ENCODE data around the gene CLTB. TPM values are rescaled to one million over a fixed set of nuclear protein-coding genes. Genes with fewer than 3 reads are reported as not detected.

CLTB gene
- total and polyA plus RNA-seq, 2 of the 13 experiments (the other 11 are each of a cell fraction or from before 2014, with no cell fraction given) = 23.3 to 33.8 TPM

DNA sequence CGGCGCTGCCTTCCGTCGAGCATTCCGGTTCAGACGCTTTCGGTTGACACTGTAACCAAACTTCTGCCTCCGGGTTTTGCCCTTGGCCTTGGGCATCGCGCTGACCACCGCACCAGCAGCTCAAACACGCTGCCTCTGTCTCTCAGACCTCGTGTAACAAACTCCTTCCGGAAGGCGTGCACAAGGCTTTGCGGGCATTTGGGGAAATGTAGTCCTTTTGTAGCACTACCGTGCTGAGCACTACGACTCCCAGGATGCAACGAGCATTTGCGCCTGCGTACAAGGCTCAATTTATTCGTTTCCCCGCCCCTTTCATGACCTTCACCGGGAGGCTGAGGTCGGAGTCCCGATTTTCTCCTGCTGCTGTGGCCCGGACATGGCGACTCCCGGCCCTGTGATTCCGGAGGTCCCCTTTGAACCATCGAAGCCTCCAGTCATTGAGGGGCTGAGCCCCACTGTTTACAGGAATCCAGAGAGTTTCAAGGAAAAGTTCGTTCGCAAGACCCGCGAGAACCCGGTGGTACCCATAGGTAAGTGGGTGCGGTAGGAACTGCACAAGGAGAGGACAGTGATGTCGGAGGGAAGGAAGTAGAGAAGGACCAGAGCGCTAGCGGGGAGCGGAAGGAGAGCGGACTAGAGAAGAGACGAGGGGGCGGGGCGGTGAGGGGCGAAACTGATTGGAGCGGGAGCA is 27.8 kb downstream of the CLTB start, which contains the start of the genes HIGD2A and NOP16 (continued):
- no peak; the same call in none of the 2 replicates for TF ChIP-seq GFI1 (CRISPR knock-in tag; IDR thresholded peaks at IDR 0.05; ENCODE audit: borderline replicate concordance)
- TF ChIP-seq SPEN (CRISPR knock-in tag; IDR thresholded peaks at IDR 0.05; ENCODE audit: low read depth) = no peak; the same call in none of the 2 replicates
- TF ChIP-seq, protein P1, sequence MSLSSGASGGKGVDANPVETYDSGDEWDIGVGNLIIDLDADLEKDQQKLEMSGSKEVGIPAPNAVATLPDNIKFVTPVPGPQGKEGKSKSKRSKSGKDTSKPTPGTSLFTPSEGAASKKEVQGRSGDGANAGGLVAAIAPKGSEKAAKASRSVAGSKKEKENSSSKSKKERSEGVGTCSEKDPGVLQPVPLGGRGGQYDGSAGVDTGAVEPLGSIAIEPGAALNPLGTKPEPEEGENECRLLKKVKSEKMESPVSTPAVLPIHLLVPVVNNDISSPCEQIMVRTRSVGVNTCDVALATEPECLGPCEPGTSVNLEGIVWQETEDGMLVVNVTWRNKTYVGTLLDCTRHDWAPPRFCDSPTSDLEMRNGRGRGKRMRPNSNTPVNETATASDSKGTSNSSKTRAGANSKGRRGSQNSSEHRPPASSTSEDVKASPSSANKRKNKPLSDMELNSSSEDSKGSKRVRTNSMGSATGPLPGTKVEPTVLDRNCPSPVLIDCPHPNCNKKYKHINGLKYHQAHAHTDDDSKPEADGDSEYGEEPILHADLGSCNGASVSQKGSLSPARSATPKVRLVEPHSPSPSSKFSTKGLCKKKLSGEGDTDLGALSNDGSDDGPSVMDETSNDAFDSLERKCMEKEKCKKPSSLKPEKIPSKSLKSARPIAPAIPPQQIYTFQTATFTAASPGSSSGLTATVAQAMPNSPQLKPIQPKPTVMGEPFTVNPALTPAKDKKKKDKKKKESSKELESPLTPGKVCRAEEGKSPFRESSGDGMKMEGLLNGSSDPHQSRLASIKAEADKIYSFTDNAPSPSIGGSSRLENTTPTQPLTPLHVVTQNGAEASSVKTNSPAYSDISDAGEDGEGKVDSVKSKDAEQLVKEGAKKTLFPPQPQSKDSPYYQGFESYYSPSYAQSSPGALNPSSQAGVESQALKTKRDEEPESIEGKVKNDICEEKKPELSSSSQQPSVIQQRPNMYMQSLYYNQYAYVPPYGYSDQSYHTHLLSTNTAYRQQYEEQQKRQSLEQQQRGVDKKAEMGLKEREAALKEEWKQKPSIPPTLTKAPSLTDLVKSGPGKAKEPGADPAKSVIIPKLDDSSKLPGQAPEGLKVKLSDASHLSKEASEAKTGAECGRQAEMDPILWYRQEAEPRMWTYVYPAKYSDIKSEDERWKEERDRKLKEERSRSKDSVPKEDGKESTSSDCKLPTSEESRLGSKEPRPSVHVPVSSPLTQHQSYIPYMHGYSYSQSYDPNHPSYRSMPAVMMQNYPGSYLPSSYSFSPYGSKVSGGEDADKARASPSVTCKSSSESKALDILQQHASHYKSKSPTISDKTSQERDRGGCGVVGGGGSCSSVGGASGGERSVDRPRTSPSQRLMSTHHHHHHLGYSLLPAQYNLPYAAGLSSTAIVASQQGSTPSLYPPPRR (CRISPR knock-in tag; IDR thresholded peaks at IDR 0.05; ENCODE audit: borderline replicate concordance) = peak; percentile 68
- TF ChIP-seq MEIS2 (CRISPR knock-in tag; IDR thresholded peaks at IDR 0.05) = no peak; the same call in 1 of the 2 replicates
- no peak for TF ChIP-seq CHCHD3 (CRISPR knock-in tag; IDR thresholded peaks at IDR 0.05)
- TF ChIP-seq, protein P2, sequence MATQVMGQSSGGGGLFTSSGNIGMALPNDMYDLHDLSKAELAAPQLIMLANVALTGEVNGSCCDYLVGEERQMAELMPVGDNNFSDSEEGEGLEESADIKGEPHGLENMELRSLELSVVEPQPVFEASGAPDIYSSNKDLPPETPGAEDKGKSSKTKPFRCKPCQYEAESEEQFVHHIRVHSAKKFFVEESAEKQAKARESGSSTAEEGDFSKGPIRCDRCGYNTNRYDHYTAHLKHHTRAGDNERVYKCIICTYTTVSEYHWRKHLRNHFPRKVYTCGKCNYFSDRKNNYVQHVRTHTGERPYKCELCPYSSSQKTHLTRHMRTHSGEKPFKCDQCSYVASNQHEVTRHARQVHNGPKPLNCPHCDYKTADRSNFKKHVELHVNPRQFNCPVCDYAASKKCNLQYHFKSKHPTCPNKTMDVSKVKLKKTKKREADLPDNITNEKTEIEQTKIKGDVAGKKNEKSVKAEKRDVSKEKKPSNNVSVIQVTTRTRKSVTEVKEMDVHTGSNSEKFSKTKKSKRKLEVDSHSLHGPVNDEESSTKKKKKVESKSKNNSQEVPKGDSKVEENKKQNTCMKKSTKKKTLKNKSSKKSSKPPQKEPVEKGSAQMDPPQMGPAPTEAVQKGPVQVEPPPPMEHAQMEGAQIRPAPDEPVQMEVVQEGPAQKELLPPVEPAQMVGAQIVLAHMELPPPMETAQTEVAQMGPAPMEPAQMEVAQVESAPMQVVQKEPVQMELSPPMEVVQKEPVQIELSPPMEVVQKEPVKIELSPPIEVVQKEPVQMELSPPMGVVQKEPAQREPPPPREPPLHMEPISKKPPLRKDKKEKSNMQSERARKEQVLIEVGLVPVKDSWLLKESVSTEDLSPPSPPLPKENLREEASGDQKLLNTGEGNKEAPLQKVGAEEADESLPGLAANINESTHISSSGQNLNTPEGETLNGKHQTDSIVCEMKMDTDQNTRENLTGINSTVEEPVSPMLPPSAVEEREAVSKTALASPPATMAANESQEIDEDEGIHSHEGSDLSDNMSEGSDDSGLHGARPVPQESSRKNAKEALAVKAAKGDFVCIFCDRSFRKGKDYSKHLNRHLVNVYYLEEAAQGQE (IDR thresholded peaks at IDR 0.05; ENCODE audit: borderline replicate concordance in 1 of 2, low read depth in 1 of 2, low read length in 2 of 2) = peak in 1 of 2 experiments; percentile 50; a peak in 1 of 4 replicates
- TF ChIP-seq HOXD1 (CRISPR knock-in tag; IDR thresholded peaks at IDR 0.05) = peak; percentile 15; the same call in 1 of the 2 replicates
- TF ChIP-seq ZNF501 (CRISPR knock-in tag; IDR thresholded peaks at IDR 0.05) = peak; percentile 98
- no peak for TF ChIP-seq ZNF737 (CRISPR knock-in tag; IDR thresholded peaks at IDR 0.05; ENCODE audit: borderline replicate concordance)
- TF ChIP-seq SALL1 (CRISPR knock-in tag; IDR thresholded peaks at IDR 0.05) = peak; percentile 81; the same call in 1 of the 2 replicates
- peak; percentile 90 for TF ChIP-seq POLR2G (IDR thresholded peaks at IDR 0.05; ENCODE audit: low read depth, low read length)
- TF ChIP-seq SRSF9 (IDR thresholded peaks at IDR 0.05; ENCODE audit: borderline replicate concordance, insufficient read depth, low read depth, low read length, poor library complexity, severe bottlenecking) = no peak
- no peak for TF ChIP-seq ELF4 (CRISPR knock-in tag; IDR thresholded peaks at IDR 0.05; ENCODE audit: borderline replicate concordance)
- TF ChIP-seq, protein P3, sequence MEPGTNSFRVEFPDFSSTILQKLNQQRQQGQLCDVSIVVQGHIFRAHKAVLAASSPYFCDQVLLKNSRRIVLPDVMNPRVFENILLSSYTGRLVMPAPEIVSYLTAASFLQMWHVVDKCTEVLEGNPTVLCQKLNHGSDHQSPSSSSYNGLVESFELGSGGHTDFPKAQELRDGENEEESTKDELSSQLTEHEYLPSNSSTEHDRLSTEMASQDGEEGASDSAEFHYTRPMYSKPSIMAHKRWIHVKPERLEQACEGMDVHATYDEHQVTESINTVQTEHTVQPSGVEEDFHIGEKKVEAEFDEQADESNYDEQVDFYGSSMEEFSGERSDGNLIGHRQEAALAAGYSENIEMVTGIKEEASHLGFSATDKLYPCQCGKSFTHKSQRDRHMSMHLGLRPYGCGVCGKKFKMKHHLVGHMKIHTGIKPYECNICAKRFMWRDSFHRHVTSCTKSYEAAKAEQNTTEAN (CRISPR knock-in tag; conservative IDR thresholded peaks at IDR 0.05) = 0 out of 2 replicates have a peak, but pooled peaks have one; percentile 38
- no peak for TF ChIP-seq ZNF530 (CRISPR knock-in tag; IDR thresholded peaks at IDR 0.05; ENCODE audit: low read depth)
- peak; percentile 87; the same call in 1 of the 2 replicates for TF ChIP-seq SSRP1 (CRISPR knock-in tag; IDR thresholded peaks at IDR 0.05)
- TF ChIP-seq ZNF792 (CRISPR knock-in tag; IDR thresholded peaks at IDR 0.05) = peak; percentile 79
- TF ChIP-seq ZFYVE20 (CRISPR knock-in tag; IDR thresholded peaks at IDR 0.05; ENCODE audit: borderline replicate concordance, low read depth) = no peak
- TF ChIP-seq REXO4 (CRISPR knock-in tag; IDR thresholded peaks at IDR 0.05; ENCODE audit: borderline replicate concordance) = no peak

All from HepG2 (cell line).